Activated CD4-positive, CD25-positive, alpha-beta regulatory T cell treated with anti-CD3 and anti-CD28 coated beads, Interleukin-2, amount 50 U/mL, for 24 hours (primary cell): ENCODE measurements around the gene MYPOP.
"Not testable (repeated sequence)": the region's sequence is repeated elsewhere in the genome, so short reads cannot be mapped to it uniquely, and the experiment has no call there.

Experiments used
- ATAC-seq, 2 donors: fragments of 150-1000 bp; cut with Tn5 transposase; one replicate each; pipeline ENCODE4 v1.10.0; 2021; ENCODE audit warnings: mild to moderate bottlenecking in 1 of 2, moderate library complexity in 1 of 2

Gene MYPOP

GRCh38 chr19:45882652-45883585 is 19.5 kb downstream of the MYPOP start:
- peak; percentile 16 to 17 for ATAC-seq

GRCh38 chr19:45881909-45882528 is 20.4 kb downstream of the MYPOP start:
- ATAC-seq = no peak

- no peak for ATAC-seq
These were observed 21.1 kb downstream of the MYPOP start for GRCh38 chr19:45881082-45881908.

GRCh38 chr19:45879971-45880370 is 22.4 kb downstream of the MYPOP start:
- no peak for ATAC-seq

GRCh38 chr19:45879055-45879454 is 23.4 kb downstream of the MYPOP start:
- ATAC-seq = no peak

- ATAC-seq = peak; percentile 85 to 87
These were observed 24.2 kb downstream of the MYPOP start for GRCh38 chr19:45878043-45878794.

- ATAC-seq = peak in 1 of 2 donors; percentile 3
These were observed 25.8 kb downstream of the MYPOP start for GRCh38 chr19:45876411-45877197.

- ATAC-seq = peak; percentile 58 to 72
These were observed 26.3 kb downstream of the MYPOP start for GRCh38 chr19:45876161-45876410.

- ATAC-seq = no peak
These were observed 27.8 kb downstream of the MYPOP start for GRCh38 chr19:45874620-45874966.

- no peak for ATAC-seq
These were observed 29.1 kb downstream of the MYPOP start for GRCh38 chr19:45873219-45873772.

- ATAC-seq = no peak
These were observed 30.1 kb downstream of the MYPOP start for GRCh38 chr19:45872095-45872919.

- no peak for ATAC-seq
These were observed 31.6 kb downstream of the MYPOP start for GRCh38 chr19:45870798-45871197.

GRCh38 chr19:45867241-45867640 is 35.2 kb downstream of the MYPOP start:
- not testable (repeated sequence) for ATAC-seq

GRCh38 chr19:45866400-45867176 is 35.8 kb downstream of the MYPOP start:
- no peak for ATAC-seq

- ATAC-seq = no peak
These were observed 37.0 kb downstream of the MYPOP start for GRCh38 chr19:45865269-45865948.

- ATAC-seq = no peak
These were observed 37.8 kb downstream of the MYPOP start for GRCh38 chr19:45864629-45865082.

GRCh38 chr19:45863840-45864628 is 38.4 kb downstream of the MYPOP start, which contains the start of gene FOXA3:
TSS of gene FOXA3 (plus strand) at chr19:45864326. CDS start at chr19:45864457, 131 bp downstream.
- ATAC-seq = peak; percentile 9 to 16

- ATAC-seq = no peak
These were observed 39.0 kb downstream of the MYPOP start for GRCh38 chr19:45863335-45863839.
